Fibroblast of pulmonary artery (primary cell): ENCODE measurements around the gene COX14.
"Not testable (repeated sequence)": the region's sequence is repeated elsewhere in the genome, so short reads cannot be mapped to it uniquely, and the experiment has no call there.

ENCODE experiments used
- DNase-seq: peaks from one replicate; pipeline ENCODE4 v3.0.0-alpha.2; 2010; ENCODE audit warnings: low read depth
- H3K4me3 ChIP-seq: replicated peaks from 2 replicates; pipeline ENCODE4 v1.5.1; 2011; ENCODE audit warnings: low read depth, mild to moderate bottlenecking, control low read depth, low read length, moderate library complexity
- TF ChIP-seq, protein P1 (sequence below): IDR thresholded peaks from 2 replicates; pipeline ENCODE4 v1.5.1; 2011; ENCODE audit warnings: mild to moderate bottlenecking, control low read depth, low read length, inconsistent platforms; ENCODE audit errors: missing control alignments

Gene COX14

DNA sequence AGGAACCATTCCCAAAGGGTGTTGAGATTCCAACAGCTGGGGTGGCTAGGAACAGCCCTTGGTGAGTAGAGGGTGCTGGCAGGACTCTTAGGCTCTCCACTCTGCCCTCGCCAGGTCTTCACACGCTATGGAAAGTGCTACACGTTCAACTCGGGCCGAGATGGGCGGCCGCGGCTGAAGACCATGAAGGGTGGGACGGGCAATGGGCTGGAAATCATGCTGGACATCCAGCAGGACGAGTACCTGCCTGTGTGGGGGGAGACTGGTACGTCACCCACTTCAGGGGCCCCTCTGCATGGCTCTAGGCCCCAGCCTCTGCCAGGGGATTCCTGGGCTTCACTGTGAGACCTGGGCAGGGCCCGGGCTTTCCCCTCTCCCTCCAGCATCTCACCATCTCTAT lies 34.9 kb upstream of the COX14 start:
- no peak overlapping the region for H3K4me3 ChIP-seq
- DNase-seq: no peak
- TF ChIP-seq, protein P1, sequence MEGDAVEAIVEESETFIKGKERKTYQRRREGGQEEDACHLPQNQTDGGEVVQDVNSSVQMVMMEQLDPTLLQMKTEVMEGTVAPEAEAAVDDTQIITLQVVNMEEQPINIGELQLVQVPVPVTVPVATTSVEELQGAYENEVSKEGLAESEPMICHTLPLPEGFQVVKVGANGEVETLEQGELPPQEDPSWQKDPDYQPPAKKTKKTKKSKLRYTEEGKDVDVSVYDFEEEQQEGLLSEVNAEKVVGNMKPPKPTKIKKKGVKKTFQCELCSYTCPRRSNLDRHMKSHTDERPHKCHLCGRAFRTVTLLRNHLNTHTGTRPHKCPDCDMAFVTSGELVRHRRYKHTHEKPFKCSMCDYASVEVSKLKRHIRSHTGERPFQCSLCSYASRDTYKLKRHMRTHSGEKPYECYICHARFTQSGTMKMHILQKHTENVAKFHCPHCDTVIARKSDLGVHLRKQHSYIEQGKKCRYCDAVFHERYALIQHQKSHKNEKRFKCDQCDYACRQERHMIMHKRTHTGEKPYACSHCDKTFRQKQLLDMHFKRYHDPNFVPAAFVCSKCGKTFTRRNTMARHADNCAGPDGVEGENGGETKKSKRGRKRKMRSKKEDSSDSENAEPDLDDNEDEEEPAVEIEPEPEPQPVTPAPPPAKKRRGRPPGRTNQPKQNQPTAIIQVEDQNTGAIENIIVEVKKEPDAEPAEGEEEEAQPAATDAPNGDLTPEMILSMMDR: no peak

DNA sequence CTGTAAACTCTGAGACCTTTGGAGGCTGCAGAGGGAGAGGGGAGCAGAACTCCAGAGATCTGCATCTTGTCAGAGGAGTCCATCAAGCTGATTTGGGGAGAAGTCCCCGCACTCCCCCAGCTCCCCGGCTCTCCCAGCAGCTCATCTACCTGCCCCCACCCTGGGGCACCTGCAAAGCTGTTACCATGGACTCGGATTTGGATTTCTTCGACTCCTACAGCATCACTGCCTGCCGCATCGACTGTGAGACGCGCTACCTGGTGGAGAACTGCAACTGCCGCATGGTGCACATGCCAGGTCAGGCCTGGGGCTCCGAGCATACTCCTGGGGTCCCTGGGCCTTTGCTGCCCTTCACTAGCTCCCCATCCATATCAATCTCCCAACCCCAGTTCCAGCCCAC lies 33.8 kb upstream of the COX14 start:
- H3K4me3 ChIP-seq: no peak overlapping the region
- no peak for DNase-seq
- TF ChIP-seq, protein P1: no peak

DNA sequence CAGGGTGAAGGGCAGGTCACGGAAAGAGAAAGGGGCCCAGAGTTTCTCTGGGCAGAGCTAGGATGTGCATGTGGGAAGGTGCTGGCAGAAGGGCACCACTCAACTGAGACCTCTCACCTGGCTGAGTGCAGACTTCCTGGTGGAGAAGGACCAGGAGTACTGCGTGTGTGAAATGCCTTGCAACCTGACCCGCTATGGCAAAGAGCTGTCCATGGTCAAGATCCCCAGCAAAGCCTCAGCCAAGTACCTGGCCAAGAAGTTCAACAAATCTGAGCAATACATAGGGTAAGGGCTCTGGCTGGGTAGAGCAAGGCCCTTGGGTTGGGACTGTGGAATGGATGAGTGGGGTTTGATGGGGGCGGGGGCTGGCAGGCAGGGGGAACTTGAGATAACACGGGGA lies 32.3 kb upstream of the COX14 start:
- DNase-seq: no peak
- TF ChIP-seq, protein P1: no peak
- no peak overlapping the region for H3K4me3 ChIP-seq

DNA sequence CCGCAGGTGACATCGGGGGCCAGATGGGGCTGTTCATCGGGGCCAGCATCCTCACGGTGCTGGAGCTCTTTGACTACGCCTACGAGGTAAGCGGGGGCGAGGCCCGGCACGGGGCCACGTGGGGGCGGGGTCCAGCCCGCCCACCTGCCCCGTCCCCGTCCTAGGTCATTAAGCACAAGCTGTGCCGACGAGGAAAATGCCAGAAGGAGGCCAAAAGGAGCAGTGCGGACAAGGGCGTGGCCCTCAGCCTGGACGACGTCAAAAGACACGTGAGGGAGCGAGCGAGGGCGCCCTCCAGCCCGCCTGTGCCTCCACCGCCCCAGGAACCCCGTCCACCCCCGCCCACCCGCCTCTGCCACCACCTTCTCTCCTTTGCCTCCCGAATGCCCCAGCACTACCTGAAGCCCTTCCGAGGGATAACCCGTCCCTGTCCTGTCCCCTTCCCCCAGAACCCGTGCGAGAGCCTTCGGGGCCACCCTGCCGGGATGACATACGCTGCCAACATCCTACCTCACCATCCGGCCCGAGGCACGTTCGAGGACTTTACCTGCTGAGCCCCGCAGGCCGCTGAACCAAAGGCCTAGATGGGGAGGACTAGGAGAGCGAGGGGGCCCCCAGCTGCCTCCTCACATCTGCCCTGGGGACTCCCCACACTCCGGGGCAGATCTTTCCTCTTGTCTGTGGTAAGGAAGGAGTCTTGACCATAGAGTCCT lies 30.8 kb upstream of the COX14 start:
- H3K4me3 ChIP-seq: no peak overlapping the region
- TF ChIP-seq, protein P1: no peak
- no peak for DNase-seq

DNA sequence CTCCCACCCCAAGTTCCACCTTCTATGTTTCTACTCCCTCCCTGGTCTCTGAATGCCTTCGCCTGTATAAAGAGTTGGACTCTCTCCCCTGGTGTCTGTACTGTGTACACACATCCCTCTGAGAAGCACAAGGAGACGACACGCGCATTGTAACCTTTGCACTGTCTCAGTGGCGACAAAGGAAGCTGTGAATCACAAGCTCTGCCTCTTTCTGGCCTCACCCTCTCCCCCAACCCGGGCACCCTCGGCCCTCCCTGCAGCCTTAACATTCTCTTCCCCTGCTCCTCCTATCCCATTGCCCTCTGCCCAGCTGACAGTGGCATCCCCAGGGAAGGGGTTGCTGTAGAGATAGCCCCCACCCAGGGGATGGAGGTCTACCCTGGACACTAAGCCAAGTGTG lies 29.4 kb upstream of the COX14 start:
- DNase-seq: no peak
- TF ChIP-seq, protein P1: no peak
- H3K4me3 ChIP-seq: no peak overlapping the region

DNA sequence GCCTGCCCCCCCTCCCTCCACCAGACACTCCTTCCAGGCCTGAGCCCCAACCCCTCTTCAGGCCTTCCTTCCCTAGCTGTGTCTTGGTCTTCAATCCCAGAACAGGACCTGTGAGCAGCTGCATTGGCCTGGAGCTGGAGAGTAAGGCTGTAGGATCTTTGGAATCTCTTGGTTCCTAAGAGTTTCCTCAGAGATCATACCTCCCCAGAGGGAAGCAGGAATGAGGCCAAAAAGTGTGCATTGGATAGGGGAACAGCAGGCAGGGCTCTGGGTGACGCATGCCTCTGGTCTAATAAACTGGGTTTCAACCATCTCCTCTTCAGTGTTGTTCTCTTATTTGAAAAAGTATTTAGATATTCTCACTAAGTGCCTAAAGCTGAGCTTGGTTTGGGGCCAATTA lies 28.7 kb upstream of the COX14 start:
- TF ChIP-seq, protein P1: no peak
- H3K4me3 ChIP-seq: no peak overlapping the region

DNA sequence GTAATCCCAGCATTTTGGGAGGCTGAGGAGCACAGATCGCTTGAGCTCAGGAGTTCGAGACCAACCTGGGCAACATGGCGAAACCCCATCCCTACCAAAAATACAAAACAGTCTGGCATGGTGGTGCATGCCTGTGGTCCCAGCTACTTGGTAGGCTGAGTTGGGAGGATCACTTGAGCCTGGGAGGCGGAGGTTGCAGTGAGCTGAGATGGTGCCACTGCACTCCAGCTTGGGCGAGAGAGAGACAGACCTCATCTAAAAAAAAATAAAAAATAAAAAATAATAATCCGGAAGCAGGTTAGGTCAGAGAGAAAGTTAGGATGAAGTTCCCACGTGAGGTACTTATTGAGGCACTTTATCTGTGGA lies 27.6 kb upstream of the COX14 start:
- not testable (repeated sequence) for DNase-seq
- peak overlapping the region; percentile 90 for H3K4me3 ChIP-seq

More for the DNA sequence above, 28.7 kb upstream of the COX14 start:
- no peak for DNase-seq
